Choroid plexus epithelial cell (primary cell): ENCODE measurements around the gene RHOH.
A peak's percentile ranks its signal among the peaks of the same experiment; 100 is the strongest.
"Not testable (repeated sequence)": the region's sequence is repeated elsewhere in the genome, so short reads cannot be mapped to it uniquely, and the experiment has no call there.

Experiments used
- DNase-seq: peaks from one replicate; pipeline ENCODE4 v3.0.0-alpha.2; 2010; ENCODE audit warnings: low read depth
- H3K4me3 ChIP-seq: 2 replicates; pipeline ENCODE4 v1.5.1; 2011; ENCODE audit warnings: low read depth, mild to moderate bottlenecking, control low read depth, low read length, moderate library complexity
- CTCF ChIP-seq: conservative IDR thresholded peaks from 2 replicates; pipeline ENCODE4 v1.5.1; 2011; ENCODE audit warnings: low read depth, mild to moderate bottlenecking, control low read depth, inconsistent platforms, low read length, moderate library complexity

Gene RHOH

GRCh38 chr4:40283413-40283812 lies 86.6 kb downstream of the RHOH start:
- TF ChIP-seq CTCF, result no peak
- DNase-seq, result no peak
- no peak overlapping the region for H3K4me3 ChIP-seq

- H3K4me3 ChIP-seq, result no peak overlapping the region
- TF ChIP-seq CTCF, result no peak
- DNase-seq, result no peak
Measured at GRCh38 chr4:40283968-40284367, 87.1 kb downstream of the RHOH start.

GRCh38 chr4:40285692-40286091 lies 88.9 kb downstream of the RHOH start:
- no peak for TF ChIP-seq CTCF
- no peak for DNase-seq
- H3K4me3 ChIP-seq, result no peak overlapping the region

- no peak for DNase-seq
- TF ChIP-seq CTCF, result no peak
- no peak overlapping the region for H3K4me3 ChIP-seq
Measured at GRCh38 chr4:40288566-40288965, 91.7 kb downstream of the RHOH start.

GRCh38 chr4:40289366-40290188 lies 92.7 kb downstream of the RHOH start:
- peak; percentile 19 for DNase-seq
- H3K4me3 ChIP-seq, result no peak overlapping the region
- no peak for TF ChIP-seq CTCF

- peak; percentile 18 for DNase-seq
- not testable (repeated sequence) for H3K4me3 ChIP-seq
Measured at GRCh38 chr4:40290611-40291186, 93.9 kb downstream of the RHOH start.

GRCh38 chr4:40292313-40292759 lies 95.5 kb downstream of the RHOH start:
- H3K4me3 ChIP-seq, result no peak overlapping the region
- no peak for TF ChIP-seq CTCF
- peak; percentile 53 for DNase-seq
